Sigmoid colon (tissue), 4 donors: ENCODE results near the gene HIVEP3.

Source experiments
- EP300 ChIP-seq, 4 donors: sonication (generic); formaldehyde crosslinking; IDR thresholded peaks; one replicate each; pipeline ENCODE4 v1.6.1; 2017; ENCODE audit warnings: antibody characterized with exemption in 4 of 4
- POLR2A ChIP-seq, 2 donors: fragments of 450-650 bp; IDR thresholded peaks; one replicate each; pipeline ENCODE4 v1.6.1; 2016; ENCODE audit warnings: antibody characterized with exemption in 2 of 2, mild to moderate bottlenecking in 2 of 2, moderate library complexity in 2 of 2
- POLR2AphosphoS5 ChIP-seq, 4 donors: sonication (generic); formaldehyde crosslinking; IDR thresholded peaks; one replicate each; pipeline ENCODE4 v1.6.1; 2017; ENCODE audit warnings: antibody characterized with exemption in 4 of 4
- TF ChIP-seq, protein P1 (sequence below), 4 experiments: fragments of 450-650 bp in 3 of 4; fragments of 200-600 bp in 1 of 4; IDR thresholded peaks; one replicate each; pipeline ENCODE4 v1.5.1; 2016 to 2019; ENCODE audit warnings: antibody characterized with exemption in 4 of 4, mild to moderate bottlenecking in 3 of 4, moderate library complexity in 2 of 4

DNA sequence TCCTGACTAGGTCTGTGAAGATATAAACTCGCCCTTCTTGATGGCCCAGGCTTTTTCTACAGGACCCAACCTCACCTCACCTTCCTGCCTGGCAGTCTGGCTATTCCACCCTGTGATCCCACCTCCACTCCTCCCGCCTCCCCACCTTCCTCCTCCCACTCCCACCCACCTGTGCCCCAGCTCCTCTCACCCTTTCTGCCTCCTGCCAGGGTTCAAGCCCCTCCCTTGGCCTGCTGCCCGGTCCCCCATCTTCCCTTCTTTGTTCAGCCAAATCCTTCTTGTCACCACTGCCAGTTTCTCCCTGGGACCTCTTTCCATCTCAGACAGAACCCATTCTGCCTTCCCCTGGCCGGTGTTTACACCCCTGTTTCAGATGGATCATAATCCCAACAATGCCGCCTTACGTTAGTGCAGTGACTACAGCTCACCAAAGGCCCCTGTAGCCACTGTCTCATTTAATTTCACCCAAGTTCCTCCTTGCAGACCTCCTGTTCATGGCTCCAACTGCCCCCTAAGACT lies 306.7 kb downstream of the HIVEP3 start:
- TF ChIP-seq POLR2AphosphoS5 (IDR thresholded peaks at IDR 0.05), result no peak
- TF ChIP-seq, protein P1, sequence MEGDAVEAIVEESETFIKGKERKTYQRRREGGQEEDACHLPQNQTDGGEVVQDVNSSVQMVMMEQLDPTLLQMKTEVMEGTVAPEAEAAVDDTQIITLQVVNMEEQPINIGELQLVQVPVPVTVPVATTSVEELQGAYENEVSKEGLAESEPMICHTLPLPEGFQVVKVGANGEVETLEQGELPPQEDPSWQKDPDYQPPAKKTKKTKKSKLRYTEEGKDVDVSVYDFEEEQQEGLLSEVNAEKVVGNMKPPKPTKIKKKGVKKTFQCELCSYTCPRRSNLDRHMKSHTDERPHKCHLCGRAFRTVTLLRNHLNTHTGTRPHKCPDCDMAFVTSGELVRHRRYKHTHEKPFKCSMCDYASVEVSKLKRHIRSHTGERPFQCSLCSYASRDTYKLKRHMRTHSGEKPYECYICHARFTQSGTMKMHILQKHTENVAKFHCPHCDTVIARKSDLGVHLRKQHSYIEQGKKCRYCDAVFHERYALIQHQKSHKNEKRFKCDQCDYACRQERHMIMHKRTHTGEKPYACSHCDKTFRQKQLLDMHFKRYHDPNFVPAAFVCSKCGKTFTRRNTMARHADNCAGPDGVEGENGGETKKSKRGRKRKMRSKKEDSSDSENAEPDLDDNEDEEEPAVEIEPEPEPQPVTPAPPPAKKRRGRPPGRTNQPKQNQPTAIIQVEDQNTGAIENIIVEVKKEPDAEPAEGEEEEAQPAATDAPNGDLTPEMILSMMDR (IDR thresholded peaks at IDR 0.05), result no peak
- no peak for TF ChIP-seq POLR2A (IDR thresholded peaks at IDR 0.05)
- TF ChIP-seq EP300 (IDR thresholded peaks at IDR 0.05), result no peak
